Measurements from ENCODE around the gene AUTS2.

The AUTS2 gene

GRCh38 chr7:69871213-69871885, 273.1 kb downstream of the AUTS2 start:
- DNase-seq = no peak

- no peak for DNase-seq
These were observed 273.8 kb downstream of the AUTS2 start for GRCh38 chr7:69871886-69872569.

- no peak for DNase-seq
These were observed 275.2 kb downstream of the AUTS2 start for GRCh38 chr7:69873512-69873911.

- DNase-seq = no peak
These were observed 279.7 kb downstream of the AUTS2 start for GRCh38 chr7:69878015-69878414.

GRCh38 chr7:69878591-69878990, 280.3 kb downstream of the AUTS2 start:
- DNase-seq = no peak

GRCh38 chr7:69879989-69880388, 281.7 kb downstream of the AUTS2 start:
- DNase-seq = no peak

- peak; percentile 36 for DNase-seq
These were observed 282.6 kb downstream of the AUTS2 start for GRCh38 chr7:69880840-69881239.

- DNase-seq = no peak
These were observed 284.0 kb downstream of the AUTS2 start for GRCh38 chr7:69882269-69882668.

- no peak for DNase-seq
These were observed 285.2 kb downstream of the AUTS2 start for GRCh38 chr7:69883399-69883891.

GRCh38 chr7:69885431-69885830, 287.2 kb downstream of the AUTS2 start:
- DNase-seq = no peak

GRCh38 chr7:69889338-69889975, 291.2 kb downstream of the AUTS2 start:
- no peak for DNase-seq

GRCh38 chr7:69889976-69890351, 291.7 kb downstream of the AUTS2 start:
- no peak for DNase-seq

GRCh38 chr7:69892790-69893189, 294.5 kb downstream of the AUTS2 start:
- DNase-seq = no peak

- DNase-seq = peak; percentile 26
These were observed 295.6 kb downstream of the AUTS2 start for GRCh38 chr7:69893906-69894305.

- no peak for DNase-seq
These were observed 297.2 kb downstream of the AUTS2 start for GRCh38 chr7:69895446-69895845.

GRCh38 chr7:69896121-69896520, 297.8 kb downstream of the AUTS2 start:
- no peak for DNase-seq

GRCh38 chr7:69898189-69898588, 299.9 kb downstream of the AUTS2 start:
- no peak for DNase-seq

GRCh38 chr7:69903410-69903809, 305.1 kb downstream of the AUTS2 start:
- no peak for DNase-seq

GRCh38 chr7:69906283-69906995, 308.2 kb downstream of the AUTS2 start:
- DNase-seq = peak; percentile 37

- DNase-seq = no peak
These were observed 309.4 kb downstream of the AUTS2 start for GRCh38 chr7:69907720-69908119.

- DNase-seq = no peak
These were observed 310.2 kb downstream of the AUTS2 start for GRCh38 chr7:69908454-69908853.

GRCh38 chr7:69910150-69910549, 311.9 kb downstream of the AUTS2 start:
- no peak for DNase-seq

GRCh38 chr7:69911337-69911736, 313.1 kb downstream of the AUTS2 start:
- no peak for DNase-seq
